ENCODE results near the gene RNF151. TPM values are rescaled to one million over a fixed set of nuclear protein-coding genes. Genes with fewer than 3 reads are reported as not detected.
"Not testable (repeated sequence)": the region's sequence is repeated elsewhere in the genome, so short reads cannot be mapped to it uniquely, and the experiment has no call there.

The RNF151 gene
- total RNA-seq, 1 donor from 2014 or later: not detected

DNA sequence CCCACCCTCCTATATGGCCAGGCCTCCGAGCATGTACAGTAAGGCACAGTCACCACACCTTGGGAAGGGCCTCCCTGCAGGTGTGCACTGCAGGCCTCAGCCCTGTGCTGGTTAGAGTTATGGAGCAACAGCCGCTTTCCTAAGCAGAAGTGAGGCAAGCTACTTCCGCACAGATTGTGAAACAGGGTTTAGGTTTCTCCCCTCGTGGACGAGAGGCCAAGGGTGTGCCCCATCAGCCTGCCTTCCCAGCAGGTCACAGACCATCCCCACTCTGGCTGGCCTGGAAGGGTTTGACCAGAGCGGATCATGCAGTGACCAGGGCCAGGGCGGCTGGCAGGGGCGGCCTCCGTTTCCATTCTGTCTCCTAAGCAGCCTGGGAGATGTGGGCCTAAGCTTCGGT lies 28.3 kb upstream of the RNF151 start:
- no peak for DNase-seq (ENCODE audit: low read depth in 2 of 2)

DNA sequence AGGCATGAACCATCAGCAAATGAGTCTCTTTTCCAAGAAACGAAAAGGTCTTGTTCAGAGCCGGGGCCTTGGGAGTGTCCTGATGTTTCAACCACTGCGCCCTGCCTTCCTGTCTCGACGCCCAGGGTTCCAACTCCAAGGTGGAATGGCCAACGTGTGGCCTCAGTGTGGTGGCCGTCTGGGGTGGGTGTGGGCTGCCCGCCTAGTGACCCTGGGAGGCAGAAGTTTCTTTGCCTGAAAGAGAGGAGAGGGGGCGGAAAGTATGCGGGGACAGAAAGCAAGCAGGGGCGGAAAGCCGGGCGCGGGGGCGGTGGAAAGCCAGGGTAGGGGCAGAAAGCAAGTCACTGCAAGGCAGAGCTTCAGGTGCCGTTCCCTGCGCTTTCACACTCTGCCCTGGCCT lies 27.7 kb upstream of the RNF151 start:
- DNase-seq (ENCODE audit: low read depth in 2 of 2): no peak

DNA sequence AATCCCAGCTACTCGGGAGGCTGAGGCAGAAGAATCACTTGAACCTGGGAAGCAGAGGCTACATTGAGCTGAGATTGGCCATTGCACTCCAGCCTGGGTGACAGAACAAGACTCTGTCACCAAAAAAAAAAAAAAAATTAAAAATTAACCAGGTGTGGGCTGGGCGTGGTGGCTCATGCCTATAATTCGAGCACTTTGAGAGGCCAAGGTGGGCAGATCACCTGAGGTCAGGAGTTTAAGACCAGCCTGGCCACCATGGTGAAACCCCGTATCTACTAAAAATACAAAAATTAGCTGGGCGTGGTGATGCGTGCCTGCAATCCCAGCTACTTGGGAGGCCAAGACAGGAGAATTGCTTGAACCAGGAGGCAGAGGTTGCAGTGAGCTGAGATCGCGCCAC lies 26.8 kb upstream of the RNF151 start:
- DNase-seq (ENCODE audit: low read depth in 2 of 2): not testable (repeated sequence)

DNA sequence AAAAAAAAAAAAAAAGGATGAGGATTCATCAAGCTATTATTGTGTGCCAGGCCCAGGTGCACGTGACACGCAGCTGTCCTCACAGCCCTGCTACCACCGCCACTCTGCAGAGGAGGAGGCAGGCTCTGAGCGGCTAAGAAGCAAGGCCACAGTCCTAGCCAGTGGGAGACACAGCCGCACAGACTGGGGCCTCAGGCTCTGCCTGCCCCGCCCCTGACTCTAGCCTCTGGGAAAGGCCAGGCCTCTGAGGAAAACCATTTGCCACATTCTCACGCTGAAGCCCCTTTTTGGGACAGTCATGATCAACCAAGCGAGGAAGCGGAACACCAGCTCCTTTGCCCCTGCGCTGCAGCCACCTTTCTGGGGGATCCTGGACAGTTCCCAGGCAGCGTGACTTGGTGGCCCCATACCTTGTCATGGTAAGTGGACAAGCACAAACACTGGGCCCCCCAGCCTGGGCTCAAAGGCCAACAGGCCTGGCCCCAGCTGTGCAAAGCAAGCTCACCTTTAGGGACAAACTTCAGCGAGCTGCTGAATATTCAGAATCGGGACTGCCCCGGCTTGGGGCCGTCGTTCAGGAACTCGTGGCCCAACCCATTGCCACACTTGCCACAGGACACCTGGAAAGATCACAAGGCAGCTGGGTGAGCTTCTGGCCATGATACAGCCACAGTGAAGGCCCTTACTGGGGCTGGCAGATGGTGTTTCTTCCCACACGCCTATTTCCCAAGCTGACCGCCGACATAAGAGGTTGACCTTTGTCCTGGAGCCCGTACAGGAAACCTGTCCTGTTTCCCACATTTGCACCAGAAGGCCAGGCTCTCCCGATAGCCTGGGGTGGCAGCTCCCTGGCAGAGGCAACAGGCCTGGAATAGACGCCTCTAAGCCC lies 26.1 kb upstream of the RNF151 start:
- no peak for DNase-seq (ENCODE audit: low read depth in 2 of 2)

DNA sequence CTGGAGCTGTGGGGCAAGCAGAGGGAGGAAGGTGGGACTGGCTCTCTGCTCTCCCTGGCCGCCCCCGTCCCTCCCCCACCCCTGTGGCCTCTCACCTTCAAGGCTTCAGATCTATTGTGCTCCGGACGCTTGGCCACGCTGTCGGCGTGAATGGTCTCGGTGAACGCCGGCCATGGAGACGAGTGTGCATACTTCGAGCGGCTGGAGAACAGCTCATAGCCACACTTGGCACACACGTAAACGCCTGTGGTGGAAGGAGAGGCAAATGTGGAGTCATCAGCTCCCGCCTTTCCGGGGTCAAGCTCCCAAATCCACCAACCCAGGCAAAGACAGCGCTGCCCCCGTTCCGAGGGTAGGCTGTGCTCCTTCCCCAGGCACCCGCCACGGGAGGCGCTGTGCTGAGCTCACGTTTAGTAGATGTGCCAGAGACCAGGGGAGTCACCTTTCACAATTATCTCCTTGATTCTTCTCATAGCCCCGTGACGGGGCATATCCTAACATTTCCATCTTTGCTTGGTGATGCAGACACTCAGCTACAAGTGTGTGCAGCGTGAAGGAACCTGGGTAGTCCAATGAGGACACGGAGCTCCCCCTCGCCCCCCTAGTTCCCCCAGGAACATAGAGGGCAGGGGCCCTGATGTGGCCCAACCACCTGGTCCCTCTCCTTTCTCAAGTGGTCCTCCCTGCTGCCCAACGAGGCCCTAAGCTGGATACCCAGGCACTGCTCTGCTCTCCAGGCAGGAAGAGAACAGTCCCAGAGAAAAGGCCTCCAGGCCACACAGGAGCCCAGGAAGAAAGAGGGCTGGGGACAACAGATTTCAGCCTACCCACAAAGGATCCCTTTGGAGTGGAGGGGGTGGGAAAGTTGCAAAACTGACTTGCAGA lies 25.3 kb upstream of the RNF151 start:
- DNase-seq (ENCODE audit: low read depth in 2 of 2): no peak

DNA sequence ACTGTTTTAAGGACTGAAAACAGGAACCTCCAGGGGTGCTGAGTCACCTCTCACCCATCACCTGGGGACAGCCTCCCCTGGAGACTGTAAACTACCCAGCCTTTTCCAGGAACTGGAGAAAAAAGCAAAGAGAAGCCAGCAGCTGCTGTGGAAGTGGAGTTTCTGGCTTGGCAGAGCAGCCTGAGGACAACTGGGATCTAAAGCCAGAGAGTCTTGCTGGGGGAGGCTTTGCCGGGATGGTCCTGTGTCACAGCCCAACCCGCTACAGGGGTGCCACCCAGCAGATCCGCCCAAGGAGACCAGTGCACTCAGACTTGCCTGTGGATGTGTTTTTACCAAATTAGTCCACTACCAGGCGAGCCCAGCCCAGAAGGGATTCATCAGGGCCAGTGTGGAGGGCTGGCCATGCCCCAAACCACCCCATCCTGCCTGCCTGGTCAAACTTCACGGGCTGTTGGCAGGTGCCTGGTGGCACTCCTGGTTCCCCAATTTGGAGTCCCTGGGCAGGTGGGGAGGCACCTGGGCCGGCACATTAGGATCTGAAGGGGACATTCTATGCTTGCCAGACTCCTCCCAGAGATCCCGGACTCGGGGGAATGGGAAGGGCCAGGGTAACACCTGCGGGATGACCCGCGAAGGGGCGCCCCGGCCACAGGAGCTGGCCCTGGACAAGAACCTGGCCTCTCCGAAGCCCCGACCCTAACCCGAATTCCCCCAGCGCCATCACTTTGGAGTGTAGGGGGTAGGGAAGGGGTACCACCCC lies 24.4 kb upstream of the RNF151 start:
- DNase-seq (ENCODE audit: low read depth in 2 of 2): no peak

DNA sequence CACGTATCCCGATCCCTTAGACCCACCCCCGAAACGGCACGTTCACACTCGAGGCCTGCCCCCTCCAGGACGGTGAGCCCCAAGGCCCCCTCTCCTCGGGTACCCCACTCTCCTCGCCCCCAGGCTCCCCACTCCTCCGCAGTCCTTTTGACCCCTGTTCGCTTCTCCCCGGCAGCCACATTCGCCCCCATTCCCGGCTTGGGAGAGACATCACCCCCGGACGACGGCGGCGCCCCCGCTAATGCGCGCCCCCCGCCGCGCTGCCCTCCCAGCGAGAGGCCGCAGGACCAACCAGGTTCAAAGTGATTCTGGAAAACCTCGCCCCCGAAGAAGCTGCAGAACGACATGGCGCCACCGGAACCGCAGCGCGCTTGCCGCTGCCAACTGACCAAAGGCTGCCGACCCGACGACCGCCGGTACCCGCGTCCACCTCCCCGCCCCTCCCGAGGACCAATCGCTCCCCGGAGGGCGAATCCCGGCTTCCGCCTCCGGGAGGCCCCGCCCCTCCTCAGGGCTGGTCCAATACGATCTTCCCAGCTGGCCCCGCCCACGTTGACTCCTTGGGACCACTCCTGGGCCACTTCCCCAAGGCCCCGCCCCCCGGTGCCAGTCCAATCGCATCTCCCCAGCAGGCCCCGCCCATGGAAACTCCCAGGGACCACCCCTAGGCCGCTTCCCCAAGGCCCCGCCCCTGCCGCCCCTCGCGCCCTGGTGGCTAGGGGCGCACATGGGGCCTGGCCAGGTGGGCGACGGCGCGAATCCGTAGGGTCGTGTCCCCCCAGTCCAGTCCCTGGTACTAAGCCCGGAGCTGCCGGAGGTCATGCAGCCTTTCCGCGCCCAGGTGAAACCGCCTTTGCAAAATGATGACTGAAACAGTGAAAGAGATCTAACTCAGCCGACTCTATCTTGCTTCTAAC lies 23.6 kb upstream of the RNF151 start, which contains the start of gene MSRB1:
TSS of gene MSRB1 (minus strand) at position 390 of the 917 bp plus-strand sequence. CDS start at position 347, 43 bp downstream.
- peak; percentile 97 to 99 for DNase-seq (ENCODE audit: low read depth in 2 of 2)

DNA sequence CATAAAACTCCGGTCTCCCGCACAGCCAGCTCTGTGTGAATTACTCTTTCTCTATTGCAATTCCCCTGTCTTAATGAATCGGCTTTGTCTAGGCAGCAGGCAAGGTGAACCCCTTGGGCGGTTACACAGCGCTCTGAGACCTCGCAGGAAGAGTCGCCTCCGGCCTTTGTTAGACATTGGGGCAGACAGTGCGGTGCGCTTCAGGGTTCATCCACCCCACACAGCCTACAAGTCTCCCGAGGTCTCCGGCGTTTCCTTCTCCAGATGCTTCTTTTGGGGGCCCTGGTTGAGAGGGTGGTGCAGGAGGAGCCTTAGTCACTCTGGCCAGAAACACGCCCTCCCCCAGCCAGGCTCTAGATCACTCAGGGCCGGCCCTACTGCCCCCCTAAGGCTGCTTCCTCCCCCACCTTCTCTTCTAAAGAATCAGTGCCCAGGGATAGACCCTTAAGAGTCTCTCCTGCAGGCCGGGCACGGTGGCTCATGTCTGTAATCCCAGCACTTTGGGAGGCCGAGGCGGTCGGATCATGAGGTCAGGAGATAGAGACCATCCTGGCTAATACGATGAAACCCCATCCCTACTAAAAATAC lies 21.9 kb upstream of the RNF151 start:
- DNase-seq (ENCODE audit: low read depth in 2 of 2): no peak

DNA sequence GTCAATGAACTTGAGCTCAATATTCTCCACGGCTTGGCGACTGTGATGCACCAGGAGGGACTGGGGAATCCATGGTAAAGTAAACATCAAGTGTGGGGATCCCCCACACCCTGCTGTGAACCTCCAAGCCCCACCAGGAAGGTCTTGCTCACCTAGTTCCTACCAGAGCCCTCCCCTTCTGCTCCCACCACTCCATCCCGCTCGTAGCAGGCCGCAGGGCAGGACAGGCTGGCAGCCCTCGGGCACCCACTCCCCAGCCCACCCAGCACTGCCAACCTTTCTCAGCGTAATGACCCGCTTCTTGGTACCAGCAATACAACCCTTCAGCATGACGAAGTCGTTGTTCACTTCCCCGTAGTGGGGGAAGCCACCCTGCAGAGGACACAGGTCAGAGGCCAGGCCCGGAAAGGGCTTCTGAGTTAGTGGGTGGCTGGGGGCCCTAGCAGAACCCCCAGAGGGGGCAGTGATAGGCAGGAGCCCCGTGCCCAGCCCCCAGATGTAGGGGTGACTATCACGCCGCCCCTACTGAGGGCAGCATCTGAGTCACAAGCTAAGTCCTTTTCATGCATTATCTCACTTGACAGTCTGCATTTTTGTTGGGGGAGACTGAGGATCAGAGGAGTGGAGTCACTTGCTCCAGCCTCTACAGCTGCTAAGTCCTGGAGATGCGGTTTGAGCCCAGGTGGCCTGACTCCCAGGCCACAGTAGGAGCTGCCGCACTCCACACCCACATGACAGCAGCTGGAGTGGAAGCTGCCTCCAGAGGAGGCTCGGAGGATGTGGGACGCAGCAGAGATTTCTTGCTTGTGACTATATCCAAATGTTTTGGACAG lies 20.9 kb upstream of the RNF151 start:
- no peak for DNase-seq (ENCODE audit: low read depth in 2 of 2)

DNA sequence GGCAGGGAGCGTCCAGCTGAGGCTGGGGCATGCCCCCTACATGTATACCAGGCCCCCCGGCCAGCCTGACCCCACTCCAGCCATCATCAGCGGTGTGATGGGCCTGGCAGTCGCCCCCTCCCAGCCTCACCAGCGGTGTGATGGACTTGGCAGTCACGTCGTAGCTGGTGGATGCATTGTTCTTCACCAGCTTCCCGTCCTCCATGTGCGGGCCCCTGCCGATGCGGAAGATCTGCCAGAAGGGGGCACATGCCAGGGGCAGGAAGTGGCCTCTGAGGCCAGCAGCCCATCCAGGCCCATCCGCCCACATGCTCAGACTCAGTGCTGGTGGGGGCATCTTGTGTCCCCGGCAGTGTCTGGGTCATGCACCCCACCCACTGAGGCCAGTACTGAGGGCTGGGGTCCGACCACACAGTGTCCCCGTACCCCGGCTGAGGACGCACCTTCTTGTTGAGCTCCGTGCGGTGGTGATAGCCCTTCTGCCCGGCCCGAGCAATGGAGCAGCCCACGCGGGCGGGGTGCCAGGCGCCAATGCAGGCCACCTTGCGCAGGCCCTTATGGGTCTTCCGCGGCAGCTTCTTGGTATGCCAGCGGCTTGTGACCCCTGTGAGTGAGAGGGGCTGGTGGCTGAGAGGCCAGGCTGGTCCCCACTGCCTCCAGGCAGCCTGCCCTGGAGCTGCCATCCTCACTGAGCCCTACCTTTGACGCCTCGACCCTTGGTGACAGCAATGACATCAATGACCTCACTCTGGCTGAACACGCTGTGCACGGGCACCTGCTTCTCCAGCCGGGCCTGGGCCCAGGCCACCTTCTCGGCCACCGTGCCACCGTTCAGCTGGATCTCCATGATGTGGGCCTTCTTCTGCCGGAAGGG lies 19.9 kb upstream of the RNF151 start:
- peak in 1 of 2 donors; percentile 45 for DNase-seq (ENCODE audit: low read depth in 2 of 2)

DNA sequence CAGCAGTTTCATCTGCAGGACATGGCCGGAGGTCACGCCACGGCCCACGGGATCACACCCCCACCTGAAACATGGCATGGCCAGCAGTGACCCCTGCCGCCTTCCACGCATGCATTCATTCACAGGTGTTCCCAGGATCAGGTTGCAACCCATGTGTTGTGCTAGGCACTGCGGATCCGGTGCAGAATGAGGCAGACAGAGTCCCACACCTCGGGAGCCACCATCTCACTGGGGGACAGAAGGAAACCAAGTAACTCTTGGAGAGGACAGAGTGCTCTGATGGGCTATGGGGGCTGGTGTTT lies 19.3 kb upstream of the RNF151 start:
- no peak for DNase-seq (ENCODE audit: low read depth in 2 of 2)

DNA sequence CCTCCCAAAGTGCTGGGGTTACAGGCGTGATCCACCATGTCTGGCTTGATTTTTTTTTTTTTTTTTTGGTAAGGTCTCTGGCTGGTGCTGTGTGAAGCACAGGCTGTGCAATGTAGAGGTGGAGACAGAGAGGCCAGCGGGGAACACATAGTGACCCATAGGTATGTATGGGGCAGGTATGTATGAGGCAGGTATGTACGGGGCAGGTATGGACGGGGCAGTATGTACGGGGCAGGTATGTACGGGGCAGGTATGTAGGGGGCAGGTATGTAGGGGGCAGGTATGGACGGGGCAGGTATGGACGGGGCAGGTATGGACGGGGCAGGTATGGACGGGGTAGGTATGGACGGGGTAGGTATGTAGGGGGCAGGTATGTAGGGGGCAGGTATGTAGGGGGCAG lies 17.1 kb upstream of the RNF151 start:
- DNase-seq (ENCODE audit: low read depth in 2 of 2): no peak

DNA sequence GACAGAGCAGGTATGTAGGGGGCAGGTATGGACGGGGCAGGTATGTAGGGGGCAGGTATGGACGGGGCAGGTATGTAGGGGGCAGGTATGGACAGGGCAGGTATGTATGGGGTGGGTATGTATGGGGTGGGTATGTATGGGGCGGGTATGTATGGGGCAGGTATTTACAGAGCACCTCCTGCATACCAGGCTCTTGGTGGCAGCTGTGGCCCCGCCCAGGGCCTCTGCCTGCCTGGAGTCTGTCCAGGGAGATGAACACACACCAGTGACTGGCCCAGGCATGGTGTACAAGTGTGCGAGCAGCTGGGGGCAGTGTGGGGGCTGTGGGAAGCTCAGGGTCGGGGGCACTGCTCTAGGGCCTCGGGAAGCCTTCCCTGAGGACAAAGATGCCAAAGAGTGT lies 16.6 kb upstream of the RNF151 start:
- DNase-seq (ENCODE audit: low read depth in 2 of 2): no peak

DNA sequence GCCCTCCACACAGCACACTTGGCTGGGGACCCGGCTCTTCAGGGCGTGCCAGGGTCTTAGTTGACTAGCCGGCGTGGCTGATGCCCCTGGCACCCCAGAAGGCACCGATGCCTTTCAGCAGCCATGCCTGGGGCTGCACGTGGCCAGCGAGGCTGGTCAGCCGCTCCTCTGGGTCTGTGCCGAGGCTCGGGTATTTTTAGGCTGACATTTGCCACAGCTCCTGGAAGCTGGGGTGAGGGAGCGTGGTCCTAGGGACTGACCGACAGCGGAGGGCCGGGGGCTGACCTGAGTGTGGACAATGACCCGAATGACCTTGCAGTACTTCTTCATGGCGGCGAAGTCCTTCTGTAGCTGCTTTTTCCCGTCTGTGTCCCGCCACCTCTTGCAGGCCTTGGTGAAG lies 16.1 kb upstream of the RNF151 start:
- no peak for DNase-seq (ENCODE audit: low read depth in 2 of 2)

DNA sequence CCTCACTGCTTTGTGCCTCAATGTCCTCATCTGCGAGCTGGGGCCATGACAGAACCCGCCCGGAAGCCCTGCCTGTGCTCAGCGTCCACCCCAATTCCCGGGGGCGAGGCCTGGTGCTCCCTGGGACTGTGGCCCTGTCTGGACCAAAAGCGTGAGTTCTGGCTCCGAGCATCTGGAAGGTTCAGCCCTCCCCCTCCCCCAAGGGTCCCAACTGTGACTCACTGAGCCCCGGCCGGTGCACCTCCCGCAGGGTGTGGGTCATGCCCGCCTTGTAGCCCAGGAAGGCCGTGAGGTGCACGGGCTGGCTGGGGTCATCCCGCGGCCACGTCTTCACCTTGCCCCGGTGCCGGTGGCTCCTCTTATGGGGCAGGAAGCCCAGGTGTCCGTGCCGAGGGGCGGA lies 12.9 kb upstream of the RNF151 start:
- no peak for DNase-seq (ENCODE audit: low read depth in 2 of 2)

DNA sequence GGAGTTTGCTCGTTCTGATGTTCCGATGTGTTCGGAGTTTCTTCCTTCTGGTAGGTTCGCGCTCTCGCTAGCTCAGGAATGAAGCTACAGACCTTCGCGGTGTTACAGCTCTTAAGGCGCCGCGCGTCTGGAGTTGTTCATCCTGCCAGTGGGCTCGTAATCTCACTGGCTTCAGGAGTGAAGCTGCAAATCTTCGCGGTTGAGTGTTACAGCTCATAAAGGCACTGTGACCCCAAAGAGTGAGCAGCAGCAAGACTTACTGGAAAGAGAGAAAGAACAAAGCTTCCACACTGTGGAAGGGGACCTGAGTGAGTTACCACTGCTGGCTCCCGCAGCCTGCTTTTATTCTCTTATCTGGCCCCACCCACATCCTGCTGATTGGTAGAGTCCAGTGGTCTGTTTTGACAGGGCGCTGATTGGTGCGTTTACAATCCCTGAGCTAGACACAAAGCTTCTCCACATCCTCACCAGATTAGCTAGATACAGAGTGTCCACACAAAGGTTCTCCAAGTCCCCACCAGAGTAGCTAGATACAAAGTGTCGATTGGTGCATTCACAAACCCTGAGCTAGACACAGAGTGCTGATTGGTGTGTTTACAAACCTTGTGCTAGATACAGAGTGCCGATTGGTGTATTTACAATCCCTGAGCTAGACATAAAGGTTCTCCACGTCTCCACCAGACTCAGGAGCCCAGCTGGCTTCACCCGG lies 9.1 kb upstream of the RNF151 start:
- DNase-seq (ENCODE audit: low read depth in 2 of 2): not testable (repeated sequence)

DNA sequence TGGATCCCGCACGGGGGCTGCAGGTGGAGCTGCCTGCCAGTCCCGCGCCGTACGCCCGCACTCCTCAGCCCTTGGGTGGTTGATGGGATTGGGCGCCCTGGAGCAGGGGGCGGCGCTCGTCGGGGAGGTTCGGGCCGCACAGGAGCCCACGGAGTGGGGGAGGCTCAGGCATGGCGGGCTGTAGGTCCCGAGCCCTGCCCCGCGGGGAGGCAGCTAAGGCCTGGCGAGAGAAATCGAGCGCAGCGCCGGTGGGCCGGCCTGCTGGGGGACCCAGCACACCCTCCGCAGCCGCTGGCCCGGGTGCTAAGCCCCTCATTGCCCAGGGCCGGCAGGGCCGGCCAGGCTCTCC lies 8.5 kb upstream of the RNF151 start:
- DNase-seq (ENCODE audit: low read depth in 2 of 2): not testable (repeated sequence)

DNA sequence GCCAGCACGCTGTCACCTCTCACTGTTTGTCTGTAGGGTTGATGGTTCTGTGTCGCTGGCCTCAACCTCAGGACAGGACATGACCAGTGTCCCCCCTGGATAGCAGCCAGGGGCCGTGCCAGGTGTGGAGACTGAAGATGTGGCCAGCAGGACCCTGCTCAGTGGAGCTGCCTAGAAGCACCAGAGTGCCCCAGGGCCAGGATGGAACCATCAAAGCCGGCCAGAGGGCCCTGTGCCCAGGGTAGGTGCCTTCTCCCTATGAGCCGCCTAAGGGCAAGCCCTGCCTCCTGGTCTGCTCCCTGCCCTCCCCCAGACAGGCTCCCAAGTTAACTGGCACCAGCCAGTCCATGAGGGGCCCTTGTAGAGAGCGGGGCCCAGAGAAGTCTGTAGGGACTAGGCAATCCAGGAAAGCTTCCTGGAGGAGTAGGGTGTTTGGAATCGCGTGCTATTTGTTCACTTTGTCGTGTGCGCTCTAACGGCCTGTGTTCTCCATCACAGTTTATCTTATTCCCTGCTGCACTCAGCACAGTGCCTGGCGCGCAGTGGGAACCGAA lies 7.9 kb upstream of the RNF151 start:
- DNase-seq (ENCODE audit: low read depth in 2 of 2): no peak
